Liver (tissue), 3 donors: ENCODE data around the gene DOCK9.

Experiments
- ATF3 ChIP-seq: IDR thresholded peaks from 2 replicates; pipeline ENCODE4 v1.6.1; 2016; ENCODE audit warnings: antibody characterized with exemption
- CTCF ChIP-seq: fragments of 150-350 bp; IDR thresholded peaks from 2 replicates; pipeline ENCODE4 v1.5.1; 2017; ENCODE audit warnings: improper control_type of control experiment, low read depth, low read length; ENCODE audit not compliant: missing input control
- EGR1 ChIP-seq, 2 donors: IDR thresholded peaks; 2 replicates each; pipeline ENCODE4 v1.6.1; 2016 to 2018; ENCODE audit warnings: antibody characterized with exemption in 2 of 2, low read depth in 2 of 2
- FOXA1 ChIP-seq: IDR thresholded peaks from 2 replicates; pipeline ENCODE4 v1.6.1; 2016; ENCODE audit warnings: antibody characterized with exemption
- GABPA ChIP-seq, 2 donors: IDR thresholded peaks in 1 of 2; conservative IDR thresholded peaks in 1 of 2; 2 replicates each; pipeline ENCODE4 v1.6.1; 2016; ENCODE audit warnings: antibody characterized with exemption in 2 of 2, mild to moderate bottlenecking in 1 of 2, moderate library complexity in 1 of 2
- JUND ChIP-seq, 2 donors: IDR thresholded peaks; 2 replicates each; pipeline ENCODE4 v1.6.1; 2016; ENCODE audit warnings: antibody characterized with exemption in 2 of 2
- MAX ChIP-seq: IDR thresholded peaks from 2 replicates; pipeline ENCODE4 v1.6.1; 2016; ENCODE audit warnings: antibody characterized with exemption
- RAD21 ChIP-seq, 2 donors: IDR thresholded peaks; 2 replicates each; pipeline ENCODE4 v1.6.1; 2016; ENCODE audit warnings: antibody characterized with exemption in 2 of 2, mild to moderate bottlenecking in 2 of 2
- RXRA ChIP-seq, 2 donors: IDR thresholded peaks; 2 replicates each; pipeline ENCODE4 v1.6.1; 2017 to 2018; ENCODE audit warnings: antibody characterized with exemption in 2 of 2, mild to moderate bottlenecking in 1 of 2
- TAF1 ChIP-seq: conservative IDR thresholded peaks from 2 replicates; pipeline ENCODE4 v1.6.1; 2016; ENCODE audit warnings: antibody characterized with exemption, mild to moderate bottlenecking
- YY1 ChIP-seq: IDR thresholded peaks from 2 replicates; pipeline ENCODE4 v1.6.1; 2016; ENCODE audit warnings: antibody characterized with exemption, mild to moderate bottlenecking
- donor health status: healthy.
- donor health status: healthy.

GRCh38 chr13:98951266-98951665 lies 26.6 kb downstream of the DOCK9 start:
- TF ChIP-seq CTCF (no peak), YY1 (no peak), GABPA (IDR thresholded peaks at IDR 0.05 in 1 of 2, conservative IDR thresholded peaks at IDR 0.05 in 1 of 2) (no peak), ATF3 (no peak), FOXA1 (no peak), JUND (IDR thresholded peaks at IDR 0.05) (no peak), RXRA (IDR thresholded peaks at IDR 0.05) (no peak), RAD21 (IDR thresholded peaks at IDR 0.05) (no peak), EGR1 (IDR thresholded peaks at IDR 0.05; ENCODE audit: low read depth in 2 of 2) (no peak), MAX (no peak), TAF1 (no peak)
